HFF-Myc (cell line): Measurements from ENCODE around the gene SRGAP1.

Source experiments
- DNase-seq: peaks from one replicate; pipeline ENCODE4 v3.0.0-alpha.2; 2011; ENCODE audit warnings: low read depth; ENCODE audit errors: extremely low read depth
- H3K4me3 ChIP-seq: replicated peaks from 2 replicates; pipeline ENCODE4 v1.5.1; 2011; ENCODE audit warnings: low read depth, mild to moderate bottlenecking, control low read depth, low read length
- TF ChIP-seq, protein P1 (sequence below): IDR thresholded peaks from 2 replicates; pipeline ENCODE4 v1.5.1; 2012; ENCODE audit warnings: mild to moderate bottlenecking, low read depth, low read length, control low read depth; ENCODE audit errors: missing control alignments

Gene SRGAP1

GRCh38 chr12:63994704-63995103, 150.2 kb downstream of the SRGAP1 start:
- DNase-seq: peak; percentile 72
- TF ChIP-seq, protein P1, sequence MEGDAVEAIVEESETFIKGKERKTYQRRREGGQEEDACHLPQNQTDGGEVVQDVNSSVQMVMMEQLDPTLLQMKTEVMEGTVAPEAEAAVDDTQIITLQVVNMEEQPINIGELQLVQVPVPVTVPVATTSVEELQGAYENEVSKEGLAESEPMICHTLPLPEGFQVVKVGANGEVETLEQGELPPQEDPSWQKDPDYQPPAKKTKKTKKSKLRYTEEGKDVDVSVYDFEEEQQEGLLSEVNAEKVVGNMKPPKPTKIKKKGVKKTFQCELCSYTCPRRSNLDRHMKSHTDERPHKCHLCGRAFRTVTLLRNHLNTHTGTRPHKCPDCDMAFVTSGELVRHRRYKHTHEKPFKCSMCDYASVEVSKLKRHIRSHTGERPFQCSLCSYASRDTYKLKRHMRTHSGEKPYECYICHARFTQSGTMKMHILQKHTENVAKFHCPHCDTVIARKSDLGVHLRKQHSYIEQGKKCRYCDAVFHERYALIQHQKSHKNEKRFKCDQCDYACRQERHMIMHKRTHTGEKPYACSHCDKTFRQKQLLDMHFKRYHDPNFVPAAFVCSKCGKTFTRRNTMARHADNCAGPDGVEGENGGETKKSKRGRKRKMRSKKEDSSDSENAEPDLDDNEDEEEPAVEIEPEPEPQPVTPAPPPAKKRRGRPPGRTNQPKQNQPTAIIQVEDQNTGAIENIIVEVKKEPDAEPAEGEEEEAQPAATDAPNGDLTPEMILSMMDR: no peak
- H3K4me3 ChIP-seq: no peak overlapping the region

DNA sequence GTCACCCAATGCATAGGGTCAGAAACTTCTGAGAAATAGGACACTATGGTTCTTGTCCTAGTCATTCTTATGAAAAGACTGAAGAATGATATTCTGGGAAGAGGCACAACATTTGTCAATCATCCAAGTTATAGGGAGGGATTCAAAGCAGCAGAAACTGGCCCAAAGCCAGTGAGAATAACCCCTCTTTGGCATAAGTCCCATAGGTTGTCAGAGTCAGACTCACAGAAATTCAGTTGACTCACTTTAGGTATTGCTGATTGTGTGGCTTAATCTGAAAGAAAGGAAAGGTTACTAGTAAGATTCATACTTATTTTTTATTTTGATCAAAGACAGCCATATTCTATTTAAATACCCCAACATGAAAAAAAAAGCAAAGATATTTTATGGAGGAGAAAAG, 151.0 kb downstream of the SRGAP1 start:
- TF ChIP-seq, protein P1: no peak
- no peak overlapping the region for H3K4me3 ChIP-seq
- DNase-seq: no peak

DNA sequence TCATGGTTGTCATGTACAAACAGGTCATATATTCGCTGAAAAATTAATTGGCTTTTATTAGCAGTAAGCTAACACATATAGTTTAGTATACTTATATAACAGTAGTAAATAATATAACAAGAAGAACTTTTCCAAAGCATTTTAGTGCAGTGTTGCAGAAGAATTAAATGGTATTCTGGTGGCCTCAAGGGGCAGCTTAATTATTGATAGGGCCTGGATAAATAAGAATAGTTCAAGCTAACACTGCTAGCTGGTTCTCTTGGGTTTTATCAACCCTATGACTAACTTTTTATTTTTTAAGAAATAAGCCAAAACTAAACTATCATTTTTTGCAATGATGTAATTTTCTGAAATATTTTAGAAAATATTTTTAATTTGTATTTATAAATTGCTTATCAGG, 152.1 kb downstream of the SRGAP1 start:
- DNase-seq: no peak
- TF ChIP-seq, protein P1: no peak

GRCh38 chr12:63997198-63997597, 152.7 kb downstream of the SRGAP1 start:
- DNase-seq: no peak
- TF ChIP-seq, protein P1: no peak

More for the DNA sequence above, 152.1 kb downstream of the SRGAP1 start:
- H3K4me3 ChIP-seq: no peak overlapping the region

GRCh38 chr12:63998584-63998983, 154.1 kb downstream of the SRGAP1 start:
- TF ChIP-seq, protein P1: no peak
- H3K4me3 ChIP-seq: no peak overlapping the region
- no peak for DNase-seq

More at GRCh38 chr12:63997198-63997597, 152.7 kb downstream of the SRGAP1 start:
- no peak overlapping the region for H3K4me3 ChIP-seq

DNA sequence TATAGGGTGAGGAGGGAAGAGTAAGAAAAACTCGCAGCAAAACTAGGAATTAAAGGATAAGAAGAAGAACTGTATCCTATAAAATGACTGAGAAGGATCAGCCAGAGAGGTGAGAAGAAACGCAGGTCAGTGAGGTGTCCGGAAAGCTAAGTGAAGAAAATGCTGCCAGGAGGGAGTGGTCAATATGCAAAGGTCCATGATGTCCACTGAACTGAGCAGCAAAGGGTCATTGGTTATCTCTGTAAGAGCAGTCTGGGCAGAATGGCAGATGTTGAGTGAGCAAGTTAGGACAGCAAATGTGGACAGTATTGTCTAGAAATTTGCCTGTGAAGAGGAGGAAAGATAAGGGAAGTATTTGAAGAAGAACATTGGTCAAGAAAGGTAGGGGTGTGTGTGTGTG, 155.4 kb downstream of the SRGAP1 start:
- no peak for DNase-seq
- H3K4me3 ChIP-seq: no peak overlapping the region
- TF ChIP-seq, protein P1: no peak

DNA sequence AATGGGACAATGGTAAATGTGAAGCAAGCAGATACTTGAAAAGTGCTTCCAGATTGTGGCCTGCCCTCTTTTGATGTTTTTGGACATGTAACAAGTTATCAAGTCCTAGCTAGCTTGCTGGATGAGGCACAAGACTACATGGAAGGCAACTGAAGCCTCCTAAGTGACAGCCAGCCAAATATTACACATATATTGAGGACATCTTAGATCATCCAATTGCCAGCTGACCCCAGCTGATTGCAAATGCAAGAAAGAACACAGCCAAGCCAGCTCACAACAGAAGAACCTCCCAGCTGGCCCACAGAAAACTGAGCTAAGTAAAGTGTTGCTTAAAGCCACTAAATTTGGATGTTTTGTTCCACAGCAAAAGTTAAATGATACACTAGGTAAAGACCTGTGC, 156.9 kb downstream of the SRGAP1 start:
- DNase-seq: no peak

More for the DNA sequence above, 156.9 kb downstream of the SRGAP1 start:
- no peak overlapping the region for H3K4me3 ChIP-seq
- TF ChIP-seq, protein P1: no peak
